Sigmoid colon (tissue), 4 donors: Measurements from ENCODE around the gene KCNB1.
"Not testable (repeated sequence)": the region's sequence is repeated elsewhere in the genome, so short reads cannot be mapped to it uniquely, and the experiment has no call there.

Source experiments
- CTCF ChIP-seq, 4 experiments: fragments of 450-650 bp in 3 of 4; fragments of 200-600 bp in 1 of 4; IDR thresholded peaks; one replicate each; pipeline ENCODE4 v1.5.1; 2016 to 2019; ENCODE audit warnings: antibody characterized with exemption in 4 of 4, mild to moderate bottlenecking in 3 of 4, moderate library complexity in 2 of 4
- EP300 ChIP-seq, 4 donors: sonication (generic); formaldehyde crosslinking; IDR thresholded peaks; one replicate each; pipeline ENCODE4 v1.6.1; 2017; ENCODE audit warnings: antibody characterized with exemption in 4 of 4
- POLR2A ChIP-seq, 2 donors: fragments of 450-650 bp; IDR thresholded peaks; one replicate each; pipeline ENCODE4 v1.6.1; 2016; ENCODE audit warnings: antibody characterized with exemption in 2 of 2, mild to moderate bottlenecking in 2 of 2, moderate library complexity in 2 of 2
- POLR2AphosphoS5 ChIP-seq, 4 donors: sonication (generic); formaldehyde crosslinking; IDR thresholded peaks; one replicate each; pipeline ENCODE4 v1.6.1; 2017; ENCODE audit warnings: antibody characterized with exemption in 4 of 4

GRCh38 chr20:49314052-49314451, 168.4 kb downstream of the KCNB1 start:
- TF ChIP-seq POLR2A, CTCF, POLR2AphosphoS5, EP300 (IDR thresholded peaks at IDR 0.05): not testable (repeated sequence)
